A172 (cell line): ENCODE measurements around the gene PRR16. TPM values are rescaled to one million over a fixed set of nuclear protein-coding genes. Genes with fewer than 3 reads are reported as not detected.
"Not testable (repeated sequence)": the region's sequence is repeated elsewhere in the genome, so short reads cannot be mapped to it uniquely, and the experiment has no call there.

Source experiments
- DNase-seq: peaks from one replicate; pipeline ENCODE4 v3.0.0-alpha.2; 2015; ENCODE audit warnings: low spot score
- total RNA-seq: library from RNA; depleted of rRNA; stranded (reverse); fragments of >200 nt; shearing (Covaris generic); gene quantifications from 2 replicates; pipeline ENCODE4 v1.2.3, GENCODE V29; 2014; rRNA removed

The PRR16 gene
- 1.9 and 4.0 TPM in 2 replicates for total RNA-seq

DNA sequence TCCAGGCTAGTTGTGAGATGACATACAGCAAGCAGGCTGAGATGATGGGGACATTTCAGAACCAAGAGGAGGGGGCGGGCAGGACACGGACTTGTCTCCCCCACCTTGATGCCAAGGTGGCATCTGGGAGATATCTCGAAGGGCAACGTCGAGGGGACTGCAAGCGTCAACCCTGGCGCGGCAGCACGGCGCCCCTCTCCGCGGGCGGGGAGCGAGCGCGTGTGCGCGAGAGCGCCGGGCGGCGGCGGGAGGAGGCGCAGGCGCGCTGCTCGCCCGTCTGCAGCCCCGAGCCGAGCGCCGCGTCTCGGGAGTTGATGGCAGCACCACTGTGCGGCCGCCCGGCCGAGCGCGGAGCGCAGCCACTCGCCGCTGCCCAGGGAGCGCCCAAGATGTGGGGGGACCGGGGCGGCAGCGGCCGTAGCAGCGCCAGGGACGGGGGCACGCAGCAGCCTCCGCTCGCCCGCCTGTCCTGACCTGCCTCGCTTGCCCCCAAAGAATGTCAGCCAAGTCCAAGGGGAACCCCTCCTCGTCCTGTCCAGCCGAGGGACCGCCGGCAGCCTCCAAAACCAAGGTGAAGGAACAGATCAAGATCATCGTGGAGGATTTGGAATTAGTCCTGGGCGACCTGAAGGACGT, at the start of gene PRR16:
TSS of gene PRR16 (plus strand) at position 310 of the 636 bp plus-strand sequence.
- DNase-seq = no peak

GRCh38 chr5:120415985-120416384, 48.1 kb upstream of the PRR16 start:
- DNase-seq = no peak

DNA sequence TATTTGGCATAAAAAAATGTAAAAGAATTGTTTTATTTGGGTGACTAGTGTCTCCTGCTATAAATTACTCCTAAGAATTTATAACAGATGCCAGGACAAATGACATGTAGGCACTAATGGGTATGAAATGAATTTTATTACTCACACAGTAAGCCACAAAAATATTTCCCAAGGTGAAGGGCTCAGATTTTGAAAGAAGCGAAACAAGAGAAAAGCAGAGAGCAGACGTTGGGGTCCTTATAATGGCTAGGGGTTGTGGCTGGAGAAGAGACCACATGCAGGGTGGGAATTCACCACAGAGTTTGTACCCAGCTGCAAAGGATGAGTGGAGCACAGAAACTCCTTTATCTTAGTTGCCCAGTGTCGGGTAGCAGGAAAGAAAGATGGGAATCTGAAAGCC, 45.0 kb upstream of the PRR16 start:
- peak; percentile 71 for DNase-seq

DNA sequence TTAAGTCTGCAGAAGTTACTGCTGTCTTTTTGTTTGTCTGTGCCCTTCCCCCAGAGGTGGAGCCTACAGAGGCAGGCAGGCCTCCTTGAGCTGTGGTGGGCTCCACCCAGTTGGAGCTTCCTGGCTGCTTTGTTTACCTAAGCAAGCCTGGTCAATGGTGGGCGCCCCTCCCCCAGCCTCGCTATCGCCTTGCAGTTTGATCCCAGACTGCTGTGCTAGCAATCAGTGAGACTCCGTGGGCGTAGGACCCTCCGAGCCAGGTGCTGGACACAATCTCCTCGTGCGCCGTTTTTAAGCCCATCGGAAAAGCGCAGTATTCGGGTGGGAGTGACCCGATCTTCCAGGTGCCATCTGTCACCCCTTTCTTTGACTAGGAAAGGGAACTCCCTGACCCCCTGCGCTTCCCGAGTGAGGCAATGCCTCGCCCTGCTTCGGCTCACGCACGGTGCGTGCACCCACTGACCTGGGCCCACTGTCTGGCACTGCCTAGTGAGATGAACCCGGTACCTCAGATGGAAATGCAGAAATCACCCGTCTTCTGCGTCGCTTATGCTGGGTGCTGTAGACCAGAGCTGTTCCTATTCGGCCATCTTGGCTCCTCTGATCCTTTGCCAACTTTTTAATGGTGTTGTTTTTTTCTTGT, 37.3 kb upstream of the PRR16 start:
- not testable (repeated sequence) for DNase-seq

DNA sequence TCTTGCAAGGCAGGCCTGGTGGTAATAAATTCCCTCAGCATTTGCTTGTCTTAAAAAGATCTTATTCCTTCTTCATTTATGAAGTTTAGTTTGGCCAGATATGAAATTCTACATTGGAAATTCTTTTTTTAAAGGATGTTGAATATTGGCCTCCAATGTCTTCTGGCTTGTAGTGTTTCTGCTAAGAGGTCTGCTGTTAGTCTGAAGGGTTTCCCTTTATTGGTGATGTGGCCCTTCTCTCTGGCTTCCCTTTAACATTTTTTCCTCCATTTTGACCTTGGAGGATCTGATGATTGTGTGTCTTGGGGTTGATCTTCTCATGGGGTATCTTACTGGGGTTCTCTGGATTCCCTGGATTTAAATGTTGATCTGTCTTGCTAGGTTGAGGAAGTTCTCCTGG, 33.5 kb upstream of the PRR16 start:
- no peak for DNase-seq

GRCh38 chr5:120432861-120433260, 31.2 kb upstream of the PRR16 start:
- no peak for DNase-seq

DNA sequence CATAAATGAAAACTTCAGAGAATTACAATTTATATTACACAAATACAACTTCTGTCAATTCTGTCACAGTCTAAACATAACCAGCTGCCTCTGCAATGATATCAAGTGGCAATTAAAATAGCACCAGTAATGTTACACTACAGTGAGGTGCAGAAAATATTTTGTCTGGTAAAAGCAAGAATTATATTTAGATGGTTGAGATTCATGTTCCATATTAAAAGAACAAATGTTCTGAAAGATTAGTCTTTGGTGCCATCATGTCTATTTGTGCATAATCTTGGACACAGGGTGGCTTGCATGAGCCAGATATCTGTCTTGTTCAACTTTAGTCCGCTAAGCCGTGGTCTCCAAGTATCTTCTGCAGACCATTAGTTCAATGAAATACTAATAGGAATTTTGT, 29.0 kb upstream of the PRR16 start:
- no peak for DNase-seq

DNA sequence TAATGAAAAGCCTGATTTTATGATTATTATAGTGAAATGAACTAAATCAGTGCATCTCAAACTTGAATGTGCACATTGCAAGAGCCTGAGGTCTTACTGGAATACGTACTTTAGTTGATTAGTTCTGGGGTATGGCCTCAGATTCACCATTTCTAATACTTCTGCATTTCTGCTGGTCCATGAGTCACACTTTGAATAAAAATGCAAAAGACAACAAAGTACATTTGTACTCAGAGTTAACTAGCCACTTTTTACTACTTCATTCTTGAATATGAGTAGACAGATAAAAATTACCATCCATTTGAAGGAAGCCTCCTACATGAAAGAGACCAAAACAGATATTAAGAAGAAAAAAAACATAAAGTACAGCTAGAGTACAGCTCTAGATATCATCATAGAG, 27.1 kb upstream of the PRR16 start:
- no peak for DNase-seq

- DNase-seq = no peak
Observed at GRCh38 chr5:120442694-120443093, 21.4 kb upstream of the PRR16 start.

- no peak for DNase-seq
Observed at GRCh38 chr5:120443607-120444006, 20.5 kb upstream of the PRR16 start.

DNA sequence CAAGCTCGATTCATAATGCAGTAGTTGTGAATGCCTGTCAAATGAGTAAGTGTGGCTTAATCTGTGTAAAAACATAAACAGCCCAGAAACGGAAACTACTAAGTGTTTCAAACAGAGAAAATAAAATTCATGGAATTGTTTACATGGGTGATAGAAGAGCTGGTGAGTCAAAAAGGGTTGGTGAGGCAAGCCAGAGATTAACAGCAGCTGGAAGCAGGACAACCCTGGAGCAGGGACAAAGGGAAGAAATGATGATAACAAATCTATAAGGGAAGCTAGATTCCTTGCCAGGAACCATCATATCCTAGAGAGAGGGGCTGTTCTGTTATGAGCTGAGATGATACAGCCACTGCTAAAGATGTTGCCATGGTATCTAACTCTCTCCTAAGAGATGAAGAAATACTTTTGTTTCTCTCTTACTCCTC, 18.0 kb upstream of the PRR16 start:
- DNase-seq = peak; percentile 80

- no peak for DNase-seq
Observed at GRCh38 chr5:120446901-120447300, 17.2 kb upstream of the PRR16 start.

GRCh38 chr5:120447706-120448239, 16.3 kb upstream of the PRR16 start:
- peak; percentile 52 for DNase-seq

GRCh38 chr5:120449501-120449900, 14.6 kb upstream of the PRR16 start:
- DNase-seq = peak; percentile 41

- DNase-seq = no peak
Observed at GRCh38 chr5:120450910-120451309, 13.2 kb upstream of the PRR16 start.

DNA sequence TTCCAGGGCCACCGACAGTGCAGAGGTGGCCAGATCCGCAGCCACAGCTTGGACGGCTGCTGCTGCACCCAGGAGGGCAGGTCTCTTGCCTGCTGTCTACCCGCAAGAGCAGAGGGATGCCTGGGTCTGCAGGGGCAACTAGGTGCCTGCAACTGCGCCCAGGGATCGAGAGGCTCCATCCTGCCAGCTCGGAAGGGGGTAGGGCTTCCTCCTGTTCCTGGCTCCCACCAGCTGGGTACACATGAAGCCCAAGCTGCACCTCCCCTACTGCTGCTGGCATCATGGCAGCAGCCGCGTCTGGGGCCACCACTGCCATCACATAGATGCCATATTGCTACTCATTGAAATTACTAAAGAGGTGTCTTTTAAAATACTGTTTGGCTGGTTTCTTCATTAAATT, 12.7 kb upstream of the PRR16 start:
- no peak for DNase-seq

- DNase-seq = no peak
Observed at GRCh38 chr5:120452471-120452870, 11.6 kb upstream of the PRR16 start.

GRCh38 chr5:120454094-120454798, 9.9 kb upstream of the PRR16 start:
- peak; percentile 66 for DNase-seq

DNA sequence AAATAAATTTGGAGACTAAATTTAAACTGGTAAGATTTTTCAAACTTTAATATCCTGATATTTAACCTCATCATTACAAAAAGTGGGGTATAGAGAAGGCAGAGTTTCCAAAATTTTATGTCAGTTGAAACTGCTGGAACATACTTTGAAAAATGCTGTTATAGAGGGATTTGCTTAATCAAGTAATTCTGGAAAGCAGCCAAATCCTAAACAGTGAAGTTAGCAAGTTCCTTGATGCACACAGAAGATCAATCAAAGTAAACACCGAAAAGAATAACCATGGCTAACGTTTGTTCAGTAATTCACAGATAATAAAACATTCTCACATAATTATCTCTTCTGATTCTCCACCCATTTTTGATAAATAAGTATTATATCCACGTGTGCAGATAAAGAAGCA, 8.1 kb upstream of the PRR16 start:
- no peak for DNase-seq

- peak; percentile 82 for DNase-seq
Observed at GRCh38 chr5:120457839-120458507, 6.1 kb upstream of the PRR16 start.

DNA sequence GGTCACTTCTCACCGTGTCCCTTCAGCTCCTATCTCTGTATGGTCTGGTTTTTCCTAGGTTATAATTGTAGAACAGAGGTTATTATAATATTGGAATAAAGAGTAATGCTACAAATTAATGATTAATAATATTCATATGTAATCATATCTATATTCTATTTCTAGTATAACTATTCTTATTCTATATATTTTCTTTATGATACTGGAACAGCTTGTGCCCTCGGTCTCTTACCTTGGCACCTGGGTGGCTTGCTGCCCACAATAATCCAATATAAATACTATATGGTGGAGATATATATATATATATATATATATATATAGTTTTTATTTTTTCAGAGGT, 5.6 kb upstream of the PRR16 start:
- not testable (repeated sequence) for DNase-seq

DNA sequence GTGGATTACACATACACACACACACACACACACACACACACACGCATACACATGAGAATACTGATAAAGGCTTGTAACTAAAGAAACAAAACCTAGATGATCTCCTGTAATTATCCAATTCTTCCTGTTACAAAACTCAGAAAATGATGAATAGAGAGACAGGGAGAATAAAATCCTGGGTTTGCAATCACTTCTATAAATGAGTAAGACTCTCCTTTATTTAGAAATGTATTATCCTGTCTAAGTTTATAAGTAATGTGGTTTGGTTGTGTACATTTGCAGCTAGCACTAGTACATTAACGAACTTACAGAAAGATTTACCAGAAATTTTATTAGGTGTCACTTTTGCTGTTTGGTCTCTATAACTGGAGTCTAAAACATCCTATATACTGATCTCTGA, 2.8 kb upstream of the PRR16 start:
- DNase-seq = no peak
